H9 (cell line): Measurements from ENCODE around the gene CHST13. TPM values are rescaled to one million over a fixed set of nuclear protein-coding genes. Genes with fewer than 3 reads are reported as not detected.

Experiments
- DNase-seq: peaks from one replicate; pipeline ENCODE4 v3.0.0-alpha.2; 2017
- H2AFZ ChIP-seq: one replicate; pipeline ENCODE4 v1.6.1; 2013; ENCODE audit warnings: mild to moderate bottlenecking, low read length, control low read depth, moderate library complexity
- H2AK5ac ChIP-seq: 2 replicates; pipeline ENCODE4 v1.6.1; 2013; ENCODE audit warnings: low read length, control low read depth, mixed read lengths; ENCODE audit not compliant: insufficient read length
- H2BK120ac ChIP-seq: one replicate; pipeline ENCODE4 v1.6.1; 2013; ENCODE audit warnings: low read depth, mild to moderate bottlenecking, low read length, control low read depth, inconsistent platforms; ENCODE audit not compliant: poor library complexity, severe bottlenecking
- H2BK12ac ChIP-seq: 2 replicates; pipeline ENCODE4 v1.6.1; 2013; ENCODE audit warnings: low read length, control low read depth, mixed read lengths, low read depth; ENCODE audit not compliant: insufficient read length
- H2BK15ac ChIP-seq: 2 replicates; pipeline ENCODE4 v1.6.1; 2013; ENCODE audit warnings: low read depth, low read length, control low read depth
- H2BK20ac ChIP-seq: one replicate; pipeline ENCODE4 v1.6.1; 2013; ENCODE audit warnings: low read depth, mild to moderate bottlenecking, low read length, control low read depth, inconsistent platforms; ENCODE audit not compliant: poor library complexity, severe bottlenecking
- H2BK5ac ChIP-seq: 2 replicates; pipeline ENCODE4 v1.6.1; 2013; ENCODE audit warnings: low read length, control low read depth, mixed read lengths; ENCODE audit not compliant: insufficient read length
- H3K14ac ChIP-seq: 2 replicates; pipeline ENCODE4 v1.6.1; 2013; ENCODE audit warnings: low read length, control low read depth; ENCODE audit not compliant: insufficient read depth
- H3K18ac ChIP-seq: 2 replicates; pipeline ENCODE4 v1.6.1; 2013; ENCODE audit warnings: low read depth, mild to moderate bottlenecking, mixed read lengths, low read length, control low read depth; ENCODE audit not compliant: insufficient read length
- H3K23ac ChIP-seq: 2 replicates; pipeline ENCODE4 v1.6.1; 2013; ENCODE audit warnings: low read length, control low read depth, mixed read lengths, low read depth; ENCODE audit not compliant: insufficient read length
- H3K23me2 ChIP-seq: 2 replicates; pipeline ENCODE4 v1.6.1; 2013; ENCODE audit warnings: low read depth, mild to moderate bottlenecking, mixed read lengths, low read length, control low read depth; ENCODE audit not compliant: insufficient read length, poor library complexity, severe bottlenecking
- H3K27ac ChIP-seq: 2 replicates; pipeline ENCODE4 v1.5.1; 2013; ENCODE audit warnings: low read length, control low read depth, mixed read lengths, low read depth; ENCODE audit not compliant: insufficient read length
- H3K27me3 ChIP-seq: 2 replicates; pipeline ENCODE4 v1.6.1; 2013; ENCODE audit warnings: low read length, control low read depth, inconsistent platforms; ENCODE audit not compliant: insufficient read depth
- H3K4ac ChIP-seq: 2 replicates; pipeline ENCODE4 v1.6.1; 2013; ENCODE audit warnings: low read depth, mild to moderate bottlenecking, control low read depth, inconsistent platforms, low read length, moderate library complexity
- H3K4me1 ChIP-seq: 2 replicates; pipeline ENCODE4 v1.6.1; 2013; ENCODE audit warnings: low read length, control low read depth, inconsistent platforms; ENCODE audit not compliant: insufficient read depth
- H3K4me2 ChIP-seq: 2 replicates; pipeline ENCODE4 v1.6.1; 2013; ENCODE audit warnings: low read length, control low read depth, mixed read lengths; ENCODE audit not compliant: insufficient read length, insufficient read depth
- H3K56ac ChIP-seq: 2 replicates; pipeline ENCODE4 v1.6.1; 2013; ENCODE audit warnings: low read depth, mild to moderate bottlenecking, mixed read lengths, low read length, control low read depth; ENCODE audit not compliant: insufficient read length
- H3K79me1 ChIP-seq: 2 replicates; pipeline ENCODE4 v1.6.1; 2013; ENCODE audit warnings: low read depth, mild to moderate bottlenecking, moderate library complexity, low read length, control low read depth, inconsistent platforms; ENCODE audit not compliant: insufficient read depth, poor library complexity, severe bottlenecking
- H3K79me2 ChIP-seq: 2 replicates; pipeline ENCODE4 v1.6.1; 2013; ENCODE audit warnings: low read length, control low read depth, inconsistent platforms; ENCODE audit not compliant: insufficient read depth
- H3K9ac ChIP-seq: 2 replicates; pipeline ENCODE4 v1.6.1; 2013; ENCODE audit warnings: low read length, control low read depth, mixed read lengths; ENCODE audit not compliant: insufficient read length; ENCODE audit errors: extremely low read depth
- H3K9me3 ChIP-seq: one replicate; pipeline ENCODE4 v1.6.1; 2013; ENCODE audit warnings: low read depth, low read length, inconsistent platforms; ENCODE audit not compliant: control insufficient read depth
- H3T11ph ChIP-seq: one replicate; pipeline ENCODE4 v1.6.1; 2013; ENCODE audit warnings: mild to moderate bottlenecking, low read length, control low read depth, inconsistent platforms
- H4K20me1 ChIP-seq: one replicate; pipeline ENCODE4 v1.6.1; 2013; ENCODE audit not compliant: control insufficient read depth, insufficient read length, insufficient read depth
- H4K5ac ChIP-seq: 2 replicates; pipeline ENCODE4 v1.6.1; 2013; ENCODE audit warnings: low read depth, mild to moderate bottlenecking, mixed read lengths, low read length, control low read depth; ENCODE audit not compliant: insufficient read length
- H4K8ac ChIP-seq: replicated peaks from 2 replicates; pipeline ENCODE4 v1.6.1; 2013; ENCODE audit warnings: low read length, control low read depth, mixed read lengths, low read depth; ENCODE audit not compliant: insufficient read length
- H4K91ac ChIP-seq: 2 replicates; pipeline ENCODE4 v1.6.1; 2013; ENCODE audit warnings: low read depth, mild to moderate bottlenecking, moderate library complexity, mixed read lengths, low read length, control low read depth; ENCODE audit not compliant: insufficient read length
- H3K27ac Mint-ChIP-seq, 3 experiments: 2 replicates in 2 of 3; 3 replicates in 1 of 3; pipeline ENCODE4 v1.8.0; 2020 to 2021; ENCODE audit warnings: mixed read lengths in 3 of 3, mild to moderate bottlenecking in 1 of 3, moderate library complexity in 1 of 3
- H3K27me3 Mint-ChIP-seq: 2 replicates; pipeline ENCODE4 v1.8.0; 2021; ENCODE audit warnings: low read depth, mild to moderate bottlenecking, moderate library complexity, mixed read lengths
- H3K36me3 Mint-ChIP-seq, 3 experiments: 2 replicates in 2 of 3; 3 replicates in 1 of 3; pipeline ENCODE4 v1.8.0; 2020 to 2021; ENCODE audit warnings: low read depth in 3 of 3, mixed read lengths in 3 of 3; ENCODE audit not compliant: insufficient read depth in 1 of 3
- H3K4me1 Mint-ChIP-seq, 2 experiments: 2 replicates each; pipeline ENCODE4 v1.8.0; 2020; ENCODE audit warnings: mixed read lengths in 2 of 2
- H3K4me3 Mint-ChIP-seq, 2 experiments: 2 replicates in 1 of 2; 3 replicates in 1 of 2; pipeline ENCODE4 v1.8.0; 2020 to 2021; ENCODE audit warnings: mild to moderate bottlenecking in 2 of 2, mixed read lengths in 2 of 2, moderate library complexity in 1 of 2
- H3K9me3 Mint-ChIP-seq, 2 experiments: 2 replicates in 1 of 2; 3 replicates in 1 of 2; pipeline ENCODE4 v1.8.0; 2020; ENCODE audit warnings: mild to moderate bottlenecking in 2 of 2, mixed read lengths in 2 of 2, moderate library complexity in 1 of 2
- CTCF ChIP-seq: fragments of 200-600 bp; sonication (generic); conservative IDR thresholded peaks from 3 replicates; pipeline ENCODE4 v1.8.0; 2021; ENCODE audit warnings: antibody characterized with exemption, mild to moderate bottlenecking
- WGBS: extraction: QIAGEN DNeasy Blood & Tissue Kit; methylation state at CpG from one replicate; pipeline ENCODE4 v1.1.7; 2013; ENCODE audit warnings: missing lambda C conversion rate, low lambda C conversion rate, mixed read lengths; ENCODE audit not compliant: insufficient read length; ENCODE audit errors: extremely low coverage; 5-methylcytosine and 5-hydroxymethylcytosine counted together
- total RNA-seq: library from RNA; stranded (reverse); gene quantifications from 2 replicates; pipeline ENCODE4 v1.2.1, GENCODE V29; 2021

Gene CHST13
- total RNA-seq, 1 experiment from 2014 or later = 0.85 TPM

DNA sequence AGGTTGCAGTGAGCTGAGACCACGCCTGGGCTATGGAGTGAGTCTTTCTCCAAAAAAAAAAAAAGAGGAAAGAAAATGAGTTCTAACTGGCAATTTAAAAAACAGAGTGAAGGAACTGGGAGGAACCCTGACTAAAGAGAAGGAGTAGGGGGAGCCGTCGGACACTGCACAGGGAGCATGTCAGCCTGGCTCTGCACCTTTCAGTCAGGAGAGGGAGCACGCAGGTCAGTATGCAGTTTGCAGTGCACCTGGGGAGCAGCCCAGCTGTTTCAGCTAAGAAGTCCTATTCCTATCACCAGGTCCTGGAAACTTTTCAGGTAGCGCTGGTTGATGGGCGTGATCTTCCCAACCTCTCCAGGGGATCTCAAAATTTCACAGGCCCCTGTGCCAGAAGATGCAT is 33.3 kb upstream of the CHST13 start:
- no peaks in the 10 kb centered on the region for H3K9me3 Mint-ChIP-seq
- WGBS = no CpG with 5 or more reads among the region's 6 CpGs
- no peaks in the 10 kb centered on the region; a peak in 1 of 7 replicates for H3K36me3 Mint-ChIP-seq
- Histone ChIP-seq H2BK5ac (no peak overlapping the region), H3K4me1 (no peaks in the 10 kb centered on the region; the same call in 1 of the 2 replicates), H3K56ac (no peak overlapping the region), H2BK12ac (no peak overlapping the region), H3K4ac (no peak overlapping the region), H3K9ac (no peak overlapping the region), H2BK120ac (no peak overlapping the region), H4K8ac (no peak overlapping the region), H3T11ph (no peak overlapping the region), H4K91ac (no peak overlapping the region), H3K18ac (no peak overlapping the region), H3K14ac (no peak overlapping the region; the same call in 1 of the 2 replicates), H2BK15ac (no peak overlapping the region), H3K79me1 (no peaks in the 10 kb centered on the region), H2AFZ (no peak overlapping the region), H3K79me2 (no peaks in the 10 kb centered on the region), H3K23ac (no peak overlapping the region), H4K5ac (no peak overlapping the region), H2AK5ac (no peak overlapping the region), H3K4me2 (no peak overlapping the region), H3K27me3 (no peaks in the 10 kb centered on the region), H2BK20ac (no peak overlapping the region), H3K23me2 (no peaks in the 10 kb centered on the region), H4K20me1 (no peaks in the 10 kb centered on the region), H3K9me3 (no peaks in the 10 kb centered on the region), H3K27ac (no peak overlapping the region)
- no peak overlapping the region; a peak in 2 of 7 replicates for H3K27ac Mint-ChIP-seq
- DNase-seq = peak; percentile 58
- peak; percentile 56 for TF ChIP-seq CTCF
- peaks cover 11 to 19% of the 10 kb centered on the region in 2 experiments for H3K4me1 Mint-ChIP-seq
- H3K27me3 Mint-ChIP-seq = peaks cover 2% of the 10 kb centered on the region; the same call in 1 of the 2 replicates
- no peak overlapping the region for H3K4me3 Mint-ChIP-seq
